GM18502 (cell line): Measurements from ENCODE around the gene P2RY4.
"Not testable (repeated sequence)": the region's sequence is repeated elsewhere in the genome, so short reads cannot be mapped to it uniquely, and the experiment has no call there.

Experiments used
- ATAC-seq: cut with Tn5 transposase; IDR thresholded peaks from one replicate; pipeline ENCODE4 v1.9.1; 2021; ENCODE audit warnings: mild to moderate bottlenecking; ENCODE audit not compliant: unreplicated experiment, poor library complexity

P2RY4 gene

DNA sequence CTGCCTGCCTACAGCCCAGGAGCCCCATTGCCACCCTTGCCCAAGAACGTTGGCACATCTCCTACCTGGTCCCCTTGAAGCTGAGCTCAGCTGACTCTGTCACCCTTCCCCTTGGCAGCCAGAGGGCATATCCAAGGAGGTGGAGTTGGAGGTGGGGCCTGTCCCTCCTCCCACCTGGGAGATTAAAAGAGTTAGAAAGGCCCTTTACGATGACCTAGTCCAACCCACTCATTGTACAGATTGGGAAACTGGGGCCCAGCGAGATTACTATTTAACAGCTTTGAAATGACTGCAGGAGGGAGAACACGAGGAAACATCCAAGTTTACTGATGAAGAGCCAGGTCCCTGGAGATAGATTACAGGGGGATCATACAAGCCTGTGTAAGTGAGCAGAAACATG is at the start of gene P2RY4:
P2RY4 (minus strand) TSS at position 101 of the 400 bp plus-strand sequence. CDS start 580 bp downstream, outside the sequence.
- no peak for ATAC-seq

- ATAC-seq, result no peak
Measured at GRCh38 chrX:70301716-70302115, 41.7 kb upstream of the P2RY4 start.

GRCh38 chrX:70293621-70294020 is 33.6 kb upstream of the P2RY4 start:
- no peak for ATAC-seq

GRCh38 chrX:70292788-70293187 is 32.8 kb upstream of the P2RY4 start:
- ATAC-seq, result no peak

- ATAC-seq, result peak; percentile 96
Measured at GRCh38 chrX:70289793-70290770, 30.1 kb upstream of the P2RY4 start, which contains the start of the genes KIF4A and PDZD11. KIF4A (plus strand) TSS chrX:70290104; CDS start chrX:70290459, 355 bp downstream. PDZD11 (minus strand) TSS chrX:70289927; CDS start chrX:70289341, 586 bp downstream.

DNA sequence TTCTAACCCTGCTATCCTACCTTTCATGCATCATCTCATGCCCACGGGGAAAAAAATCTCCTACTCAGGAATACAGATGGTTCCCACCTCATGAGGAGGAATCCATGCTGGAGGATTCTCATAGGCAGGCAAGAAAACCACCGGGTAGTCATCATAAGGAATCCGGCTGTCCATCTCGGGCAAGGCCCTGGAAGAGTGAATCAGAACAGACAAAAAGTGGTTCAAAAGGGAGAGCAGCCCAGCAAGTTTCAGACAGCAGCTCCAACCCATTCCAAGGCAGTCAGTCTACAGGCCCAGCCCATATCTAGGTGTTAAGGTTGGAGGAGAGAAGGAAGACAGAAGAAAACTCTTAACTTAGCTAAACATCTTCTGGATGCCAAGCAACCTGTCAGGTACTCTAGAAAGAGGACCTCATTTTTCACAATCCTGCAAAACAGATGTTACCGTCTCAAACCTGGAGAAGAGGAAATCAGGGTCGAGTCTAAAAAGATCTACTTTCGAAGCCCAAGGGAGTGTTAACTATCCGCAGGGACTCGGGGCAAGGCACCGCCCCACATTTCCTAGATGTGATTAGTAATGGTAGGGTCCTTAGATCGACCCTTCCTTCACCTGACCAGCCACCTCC is 29.3 kb upstream of the P2RY4 start:
- ATAC-seq, result peak; percentile 8

GRCh38 chrX:70281951-70282350 is 21.9 kb upstream of the P2RY4 start, which contains the start of gene RAB41:
RAB41 (plus strand) TSS chrX:70282172; CDS start chrX:70282218, 46 bp downstream.
- ATAC-seq, result no peak

- ATAC-seq, result no peak
Measured at GRCh38 chrX:70280573-70280972, 20.6 kb upstream of the P2RY4 start.

GRCh38 chrX:70279081-70279480 is 19.1 kb upstream of the P2RY4 start:
- ATAC-seq, result no peak

DNA sequence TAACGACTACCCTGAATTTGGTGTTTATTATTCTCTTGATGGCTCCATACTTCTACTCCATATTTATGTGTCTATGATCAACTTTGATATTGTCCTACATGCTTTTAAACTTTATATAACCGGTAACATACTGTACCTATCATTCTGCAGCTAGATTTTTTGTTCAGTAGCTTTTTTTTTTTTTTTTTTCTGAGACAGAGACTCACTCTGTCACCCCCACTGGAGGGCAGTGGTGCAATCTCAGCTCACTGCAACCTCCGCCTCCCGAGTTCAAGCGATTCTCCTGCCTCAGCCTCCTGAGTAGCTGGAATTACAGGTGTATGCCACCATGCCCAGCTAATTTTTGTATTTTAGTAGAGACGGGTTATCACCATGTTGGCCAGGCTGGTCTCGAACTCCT is 14.0 kb upstream of the P2RY4 start:
- not testable (repeated sequence) for ATAC-seq

DNA sequence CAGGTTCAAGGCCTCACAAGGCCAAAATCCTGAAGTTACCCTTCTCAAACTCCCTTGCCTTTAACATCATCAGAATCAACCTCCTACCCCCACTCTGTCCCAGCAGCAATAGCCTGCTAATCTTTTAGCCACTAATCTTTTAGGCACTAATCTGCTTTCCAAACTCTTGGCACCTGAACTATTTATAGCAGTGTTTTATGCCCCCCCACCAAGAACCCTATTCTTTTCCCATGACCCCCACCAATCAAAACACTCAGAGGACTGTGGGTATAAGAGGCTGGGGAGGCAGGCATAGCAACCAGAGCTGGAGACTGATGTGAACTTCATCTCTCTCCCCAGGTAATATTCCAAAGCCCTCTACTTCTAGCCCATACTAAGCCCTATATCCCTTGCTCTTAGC is 8.0 kb upstream of the P2RY4 start, which contains the start of gene ARR3:
ARR3 (plus strand) TSS at position 301 of the 400 bp plus-strand sequence. CDS start 1,052 bp downstream, outside the sequence.
- ATAC-seq, result no peak

- no peak for ATAC-seq
Measured at GRCh38 chrX:70264784-70265183, 4.8 kb upstream of the P2RY4 start.

DNA sequence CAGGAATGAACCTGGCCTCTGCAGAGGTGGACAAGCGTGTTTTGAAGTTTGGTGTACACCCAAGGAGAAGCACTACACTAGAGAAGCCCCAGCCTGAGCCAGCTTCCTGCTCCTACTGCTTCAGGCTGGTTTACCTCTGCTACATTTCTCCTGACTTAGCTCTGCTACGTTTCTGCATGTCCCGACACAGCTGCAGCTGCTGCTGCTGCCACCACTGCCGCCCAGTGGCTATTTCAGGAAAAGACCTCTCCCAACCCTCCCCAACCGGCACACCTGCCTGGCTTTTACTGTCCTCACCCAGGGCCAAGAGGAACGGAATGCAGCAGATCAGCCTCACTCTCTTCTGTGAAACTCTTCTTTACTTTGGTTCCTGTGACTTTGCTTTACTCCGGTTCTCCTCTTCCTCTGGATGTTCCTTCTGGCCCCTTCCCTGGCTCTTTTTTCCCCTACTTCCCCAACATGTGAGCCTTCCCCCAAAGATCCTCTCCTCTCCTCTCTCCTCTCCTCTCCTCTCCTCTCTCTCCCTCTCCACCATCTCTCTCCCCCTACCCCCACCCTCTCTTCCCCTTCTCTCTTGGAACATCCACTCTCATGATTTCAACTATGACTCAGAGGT is 3.1 kb upstream of the P2RY4 start:
- ATAC-seq, result peak; percentile 68

GRCh38 chrX:70257423-70258288 is 2.3 kb downstream of the P2RY4 start:
- ATAC-seq, result no peak

GRCh38 chrX:70255452-70255851 is 4.6 kb downstream of the P2RY4 start:
- no peak for ATAC-seq

DNA sequence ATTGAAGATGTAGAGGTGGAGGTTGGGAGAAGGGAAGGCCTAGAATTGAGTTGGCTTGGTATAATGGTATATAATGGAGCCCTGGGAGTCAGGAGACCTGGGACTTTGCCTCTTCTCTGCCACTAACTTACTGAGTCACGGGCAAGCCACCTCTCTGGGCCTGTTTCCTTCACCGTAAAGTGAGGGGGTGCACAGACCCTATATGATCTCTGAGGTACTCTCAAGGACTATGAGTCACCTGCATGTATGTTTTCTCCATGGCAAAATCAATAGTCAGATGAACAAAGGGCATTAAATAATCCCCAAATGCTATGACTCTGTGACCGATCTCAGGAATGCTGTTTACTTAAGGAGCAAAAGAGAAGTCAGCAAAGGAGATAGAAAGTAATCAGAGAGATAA is 5.1 kb downstream of the P2RY4 start:
- ATAC-seq, result no peak

DNA sequence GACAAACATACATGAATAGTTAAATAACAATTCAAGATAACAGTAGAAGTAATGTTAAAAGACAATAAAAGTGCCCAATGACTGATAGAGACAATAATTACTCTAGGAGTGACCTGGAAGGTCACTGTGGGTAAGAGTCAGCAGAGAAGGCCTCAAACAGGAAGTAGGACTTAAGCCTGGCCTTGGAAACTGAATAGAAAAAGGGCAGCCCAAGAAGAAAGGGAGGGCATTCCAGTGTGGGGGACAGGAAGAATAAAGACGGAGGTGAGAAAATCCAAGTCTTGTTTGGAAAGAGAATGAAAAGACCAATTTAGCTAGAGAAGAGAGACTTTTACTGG is 6.0 kb downstream of the P2RY4 start:
- ATAC-seq, result no peak

DNA sequence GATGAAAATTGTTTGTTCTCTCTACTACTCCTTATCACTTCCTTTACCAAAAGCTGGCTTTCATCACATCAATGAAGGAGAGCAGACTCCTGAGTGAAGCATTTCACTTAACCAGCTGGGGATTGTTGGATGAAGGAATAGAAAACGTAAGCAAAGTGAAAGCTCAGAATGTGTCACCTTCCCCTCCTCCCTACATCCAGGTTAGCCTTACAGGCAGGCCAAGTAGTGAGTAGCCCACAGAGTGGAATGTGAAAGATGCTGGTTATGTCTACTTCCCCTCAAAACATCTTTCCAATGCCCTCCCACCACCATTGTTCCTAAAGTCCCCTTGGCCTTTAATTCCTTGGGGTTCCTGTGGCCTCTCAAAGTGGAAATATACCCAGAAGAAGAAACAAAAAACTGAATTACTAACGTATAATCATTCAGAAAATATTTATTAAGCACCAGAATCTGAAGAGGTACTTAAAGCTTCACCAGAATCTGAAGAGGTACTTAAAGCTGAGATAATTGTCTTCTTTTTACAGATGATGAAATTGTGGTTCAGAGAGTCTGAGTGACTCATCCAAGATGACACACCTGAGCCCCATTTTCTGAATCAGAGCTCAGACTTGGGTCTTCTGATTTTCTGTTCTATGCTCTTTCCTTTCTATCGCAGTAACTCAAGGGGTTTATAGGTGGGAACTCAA is 6.5 kb downstream of the P2RY4 start:
- no peak for ATAC-seq

DNA sequence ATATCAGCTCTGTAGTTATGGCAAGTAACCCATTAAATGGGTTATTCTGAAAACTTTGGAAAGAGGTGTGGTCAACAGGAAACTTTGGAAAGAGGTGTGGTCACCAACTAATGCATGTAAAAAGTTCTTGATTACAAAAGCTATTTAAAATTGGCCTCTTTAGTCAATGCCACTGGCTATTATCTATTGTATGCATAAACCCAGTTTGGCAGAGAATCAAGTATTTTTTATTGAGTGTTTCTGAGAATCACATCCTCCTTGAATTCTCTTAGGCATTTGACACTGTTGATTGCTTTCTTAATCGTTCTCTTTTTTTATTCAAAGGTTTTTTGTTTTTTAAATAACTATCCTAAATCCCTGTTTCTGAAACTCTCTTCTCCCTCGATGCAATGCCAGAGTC is 7.5 kb downstream of the P2RY4 start:
- no peak for ATAC-seq
